Activated CD4-positive, alpha-beta T cell treated with anti-CD3 and anti-CD28 coated beads for 1 hour (primary cell): ENCODE measurements around the gene RFESD.
"Not testable (repeated sequence)": the region's sequence is repeated elsewhere in the genome, so short reads cannot be mapped to it uniquely, and the experiment has no call there.

Experiments
- DNase-seq: peaks from one replicate; pipeline ENCODE4 v3.0.0-alpha.2; 2020

Gene RFESD

DNA sequence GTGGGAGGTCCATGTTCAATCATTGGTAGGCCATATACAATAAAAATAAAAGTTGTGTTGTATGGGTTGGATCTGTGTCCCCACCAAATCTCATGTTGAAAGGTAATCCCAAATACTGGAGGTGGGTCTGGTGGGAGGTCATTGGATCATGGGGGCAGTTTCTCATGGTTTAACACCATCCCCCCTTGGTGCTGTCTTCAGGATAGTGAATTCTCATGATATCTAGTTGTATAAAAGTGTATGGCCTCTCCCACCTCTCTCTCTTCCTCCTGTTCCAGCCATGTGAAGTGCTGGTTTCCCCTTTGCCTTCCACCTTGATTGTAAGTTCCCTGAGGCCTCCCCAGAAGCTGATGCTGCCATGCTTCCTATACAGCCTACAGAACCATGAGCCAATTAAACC, 21.1 kb downstream of the RFESD start:
- DNase-seq = no peak

DNA sequence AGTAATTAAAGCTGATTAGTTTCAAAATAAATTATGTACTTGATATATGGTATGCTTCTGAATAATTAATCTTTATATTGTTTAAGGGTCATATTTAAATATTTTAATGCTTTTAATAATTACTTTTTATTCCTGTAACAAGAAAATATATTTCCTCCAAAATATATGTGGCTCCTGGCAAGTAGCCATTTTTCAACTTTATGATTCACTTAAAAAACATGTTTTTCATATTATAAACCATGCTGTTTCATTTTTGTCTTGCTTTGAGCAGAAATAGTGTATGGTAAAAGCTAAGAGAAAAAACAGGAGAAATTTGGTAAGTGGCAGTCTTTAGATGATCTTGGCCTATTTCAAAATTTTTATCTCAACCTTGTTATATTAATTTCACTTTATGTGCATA, 21.6 kb downstream of the RFESD start:
- no peak for DNase-seq

DNA sequence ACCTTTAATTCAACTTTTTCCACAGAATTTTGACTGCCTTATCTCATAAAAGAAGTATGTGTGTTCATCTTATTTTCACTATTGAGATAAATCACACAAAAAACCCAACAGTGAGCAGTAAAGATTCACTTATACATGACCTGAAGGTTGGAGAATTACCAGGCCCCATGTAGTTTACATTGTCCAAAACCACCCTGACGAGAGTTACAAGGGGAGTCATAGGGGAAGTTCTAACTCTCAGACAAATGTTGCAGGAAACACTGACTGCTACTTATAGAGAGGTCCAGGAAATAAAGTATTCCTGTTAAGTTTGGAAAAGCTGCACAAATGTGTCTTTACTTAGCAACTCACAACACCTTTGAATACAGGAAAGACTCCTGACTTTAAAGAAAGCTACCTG, 22.2 kb downstream of the RFESD start:
- DNase-seq = no peak

DNA sequence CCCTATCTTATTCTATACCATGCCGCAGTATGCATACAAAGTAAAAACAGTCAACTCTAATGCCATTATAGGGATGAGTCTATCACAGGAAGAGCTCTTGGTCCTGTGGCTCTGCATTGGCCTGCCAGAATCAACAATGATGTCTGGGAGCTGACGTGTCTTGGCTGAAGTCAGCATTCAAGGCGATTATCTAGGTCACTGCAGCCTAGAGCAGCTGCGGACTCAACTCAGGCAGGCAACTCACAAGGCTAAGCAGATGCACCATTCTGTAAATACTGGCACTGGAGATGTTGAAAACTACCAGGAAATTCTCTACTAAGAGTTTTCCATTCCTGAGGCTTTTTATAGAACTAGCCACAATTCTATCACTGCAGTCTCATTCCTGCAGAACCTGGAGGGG, 23.0 kb downstream of the RFESD start:
- DNase-seq = no peak

DNA sequence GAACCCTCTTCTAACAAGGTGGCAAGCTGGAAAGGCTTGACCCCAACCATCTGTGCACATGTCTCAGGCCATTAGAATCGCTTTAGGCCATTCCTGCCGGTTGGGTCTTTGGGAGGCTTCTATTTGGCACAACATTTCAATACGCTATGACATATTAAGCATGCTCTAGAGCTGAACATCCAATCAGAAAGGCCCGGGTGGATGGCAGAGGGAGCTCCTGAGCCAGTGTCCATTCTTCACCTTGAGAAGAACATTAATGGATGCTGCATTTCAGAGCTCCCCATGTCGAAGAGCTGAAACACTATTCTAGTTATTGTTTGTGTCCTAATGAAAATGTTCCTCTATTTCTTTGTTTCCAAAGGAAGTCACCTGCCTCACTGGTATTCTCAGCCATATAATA, 23.4 kb downstream of the RFESD start:
- DNase-seq = no peak

DNA sequence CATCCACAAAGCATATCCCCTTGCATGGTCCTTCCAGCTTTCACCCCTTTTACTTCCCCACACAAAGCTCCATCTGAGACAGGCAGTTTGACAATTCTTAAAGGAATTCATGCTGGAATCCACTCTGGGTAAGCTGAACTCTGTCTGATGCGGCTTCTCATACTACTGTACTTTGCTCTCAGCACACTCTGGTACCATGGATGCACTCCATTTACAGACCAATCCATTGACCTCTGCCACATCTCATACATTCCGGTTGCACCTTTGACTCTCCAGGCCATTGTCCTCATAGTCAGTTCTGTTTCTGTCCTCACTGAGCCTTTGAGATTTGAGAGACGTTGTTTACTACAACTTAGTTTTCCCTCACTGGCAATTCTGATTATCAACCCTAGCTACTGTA, 24.0 kb downstream of the RFESD start:
- no peak for DNase-seq

DNA sequence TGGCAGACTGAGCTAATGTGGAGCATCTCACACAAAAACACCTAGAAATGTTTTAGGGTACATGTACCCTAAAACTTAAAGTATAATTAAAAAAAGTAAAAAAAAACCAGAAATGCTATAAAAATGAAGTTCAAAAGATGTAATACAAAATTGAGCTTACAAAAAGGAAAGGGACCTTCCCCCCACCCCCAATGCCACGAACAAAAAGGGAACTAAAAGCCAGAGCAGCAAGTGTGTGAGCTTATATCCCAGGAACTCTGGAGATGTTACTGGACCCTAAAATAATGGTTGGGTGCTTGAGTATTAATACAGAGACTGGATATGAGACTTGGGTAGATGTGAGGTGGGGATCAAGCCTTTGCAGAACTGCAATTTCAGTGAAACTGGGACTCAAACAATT, 25.2 kb downstream of the RFESD start:
- no peak for DNase-seq

DNA sequence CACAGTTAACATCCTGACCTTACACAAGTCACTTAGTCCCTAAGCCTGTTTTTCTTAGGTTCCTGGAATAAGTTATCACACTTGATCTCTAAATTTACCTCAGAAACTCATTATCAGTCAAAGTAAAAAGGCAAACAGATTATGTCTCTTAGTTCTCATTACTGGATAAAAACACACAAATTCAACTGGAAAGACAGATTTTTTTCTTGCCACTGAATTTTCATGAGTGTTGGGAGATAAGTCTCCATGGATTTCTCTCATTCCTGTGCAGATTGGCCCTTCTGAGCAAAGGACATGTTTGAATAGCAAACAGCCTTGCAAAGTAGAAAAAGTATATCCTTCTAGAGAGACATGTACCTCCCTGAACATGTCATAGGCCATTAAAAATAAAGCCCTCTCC, 26.1 kb downstream of the RFESD start:
- DNase-seq = no peak

DNA sequence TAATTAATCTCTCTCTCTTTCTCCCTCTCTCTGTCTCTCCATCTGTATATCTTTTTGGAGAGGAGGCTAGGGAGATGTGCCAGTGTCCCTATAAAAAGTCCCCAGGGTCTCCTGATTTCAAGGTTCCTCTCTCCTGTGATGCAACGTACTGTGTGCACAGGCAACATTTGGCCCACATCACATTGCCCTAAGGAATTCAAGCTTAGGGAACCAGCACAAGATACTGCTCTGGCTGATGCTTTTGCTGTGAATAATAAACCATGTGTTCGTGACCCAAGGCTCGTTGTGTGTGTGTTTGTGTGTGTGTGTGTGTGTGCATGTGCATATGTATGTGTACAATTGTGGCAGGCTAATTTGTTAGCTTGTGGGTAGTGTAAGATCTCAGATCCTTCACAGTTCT, 26.5 kb downstream of the RFESD start:
- no peak for DNase-seq

DNA sequence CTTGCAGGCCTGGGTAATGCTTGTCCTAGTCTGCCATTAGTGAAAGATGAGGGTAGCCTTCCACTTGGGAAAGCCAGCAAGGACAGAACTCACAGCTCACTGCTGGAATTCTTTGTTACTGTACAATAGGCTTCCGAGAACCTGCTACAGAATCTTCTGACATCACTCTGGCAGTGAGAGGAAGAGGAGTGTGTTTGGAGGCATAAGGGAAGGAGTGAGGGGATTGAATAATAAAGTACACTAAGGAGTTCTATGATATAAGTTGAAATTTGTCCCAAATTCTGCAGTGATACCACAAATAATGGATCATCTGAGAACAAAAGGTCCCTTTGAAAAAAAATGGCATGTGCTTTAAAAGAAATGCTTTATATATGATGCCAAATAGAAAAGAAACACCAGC, 36.3 kb downstream of the RFESD start, which contains the start of gene SPATA9:
Gene SPATA9 (minus strand): TSS at position 101 of the 400 bp plus-strand sequence. CDS start 137 bp downstream, outside the sequence.
- no peak for DNase-seq

DNA sequence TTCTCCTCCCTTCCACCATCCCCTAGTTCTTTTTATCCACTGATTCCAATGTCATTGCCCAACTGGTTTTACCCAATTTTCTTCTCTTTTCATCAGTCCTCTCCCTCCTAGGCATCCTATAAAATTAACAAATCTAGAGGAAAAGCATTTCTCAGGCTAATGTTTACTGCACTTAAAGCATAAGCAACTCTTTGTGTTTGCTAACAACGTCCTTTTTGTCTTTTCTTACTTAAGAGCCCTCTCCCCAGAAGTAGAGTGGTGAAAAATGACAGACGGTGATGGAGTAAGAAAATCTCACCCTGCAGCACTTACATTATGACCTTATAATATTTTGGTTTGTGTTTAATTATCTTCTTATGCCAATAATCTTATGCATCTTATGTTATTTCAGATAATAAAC, 37.8 kb downstream of the RFESD start:
- no peak for DNase-seq

DNA sequence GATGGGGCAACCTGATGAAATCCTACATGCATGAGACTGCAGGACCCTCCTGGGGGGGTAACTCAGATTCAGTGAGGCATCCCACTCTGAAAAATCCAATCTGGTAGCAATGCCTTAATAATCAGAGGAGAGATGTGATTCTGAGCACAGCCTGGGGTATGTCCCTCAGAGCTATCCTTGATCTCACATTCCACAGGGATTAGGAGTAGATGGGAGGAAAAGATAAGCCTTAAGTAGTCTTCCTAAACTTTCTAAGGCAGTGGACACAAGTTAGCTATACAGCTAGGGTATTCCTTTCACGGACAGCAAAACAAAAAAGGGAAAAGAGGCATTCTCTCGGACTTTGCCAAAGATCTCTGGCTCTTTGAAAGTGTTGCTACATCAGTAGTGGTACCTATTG, 40.1 kb downstream of the RFESD start:
- no peak for DNase-seq

DNA sequence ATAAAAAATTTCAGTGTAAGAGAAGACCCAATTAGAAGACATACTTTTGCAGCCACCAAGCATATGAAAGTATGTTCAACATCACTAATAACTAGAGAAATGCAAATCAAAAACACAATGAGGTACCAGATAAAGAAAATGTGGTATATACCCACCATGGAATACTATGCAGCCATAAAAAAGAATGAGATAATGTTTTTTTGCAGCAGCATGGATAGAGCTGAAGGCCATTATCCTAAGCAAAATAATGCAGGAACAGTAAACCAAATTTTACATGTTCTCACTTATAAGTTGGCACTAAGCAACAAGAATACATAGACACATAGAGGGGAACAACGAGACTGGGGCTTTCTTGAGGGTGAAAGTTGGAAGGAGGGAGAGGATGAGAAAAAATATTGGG, 43.1 kb downstream of the RFESD start:
- DNase-seq = no peak

DNA sequence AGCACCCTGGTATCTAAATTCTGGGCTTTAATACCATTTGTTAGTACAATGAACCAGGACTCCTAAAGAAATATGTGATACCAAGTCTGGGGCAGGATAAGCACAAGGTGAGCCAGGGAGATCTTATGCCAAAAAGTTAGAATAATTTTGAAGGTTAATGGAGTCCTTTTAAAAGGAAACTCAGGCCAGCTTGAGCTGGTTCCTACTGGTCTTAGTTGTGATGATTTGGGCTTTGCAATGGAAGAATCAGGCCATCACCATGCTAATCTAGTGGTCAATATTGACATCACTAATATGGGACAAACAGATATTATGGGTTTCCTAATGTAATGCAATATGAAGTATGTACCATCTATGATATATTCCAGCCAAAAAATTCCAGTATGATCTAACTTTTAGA, 43.8 kb downstream of the RFESD start:
- DNase-seq = no peak

DNA sequence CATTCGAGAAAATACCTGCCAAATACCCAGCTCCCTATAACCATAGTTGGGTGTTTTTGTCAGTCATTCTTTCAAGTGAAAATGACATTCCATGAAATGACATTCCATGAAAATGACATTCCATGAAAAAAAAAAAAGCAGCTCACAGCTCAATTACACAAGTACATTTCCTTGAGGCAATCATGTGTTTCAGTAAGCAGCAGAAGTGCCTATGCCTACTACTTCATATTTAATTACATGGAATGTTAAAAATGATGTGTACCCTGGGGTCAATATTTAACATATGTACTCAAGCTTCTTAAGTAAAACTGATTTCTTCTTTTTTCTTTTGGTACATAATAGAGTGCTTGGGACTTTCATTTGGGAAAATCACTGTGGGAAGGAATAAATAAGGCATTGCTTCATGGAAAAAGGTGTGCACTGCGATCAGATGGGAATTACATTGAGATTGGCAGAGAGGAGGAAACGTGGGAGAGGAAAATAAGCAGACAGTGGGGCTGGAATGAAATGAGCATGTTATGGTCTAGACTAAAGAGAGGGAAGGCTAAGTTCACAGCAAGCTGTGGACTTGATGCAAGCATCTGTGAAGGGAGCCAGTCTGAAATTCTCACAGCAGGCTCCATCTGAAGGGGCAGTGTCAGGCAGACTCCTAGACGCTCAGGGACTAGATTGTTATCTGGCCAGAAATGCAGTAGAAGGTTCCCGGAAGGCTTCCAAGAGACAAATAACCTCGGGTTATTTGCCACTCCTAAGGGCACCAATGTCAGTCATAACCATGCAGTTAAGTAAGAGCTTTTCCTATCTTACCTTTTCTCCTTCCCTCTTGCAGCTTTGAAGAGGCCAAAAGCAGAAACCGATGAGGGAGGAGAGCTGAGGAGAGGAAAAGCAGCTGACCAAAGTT, 51.5 kb downstream of the RFESD start:
- DNase-seq = no peak

DNA sequence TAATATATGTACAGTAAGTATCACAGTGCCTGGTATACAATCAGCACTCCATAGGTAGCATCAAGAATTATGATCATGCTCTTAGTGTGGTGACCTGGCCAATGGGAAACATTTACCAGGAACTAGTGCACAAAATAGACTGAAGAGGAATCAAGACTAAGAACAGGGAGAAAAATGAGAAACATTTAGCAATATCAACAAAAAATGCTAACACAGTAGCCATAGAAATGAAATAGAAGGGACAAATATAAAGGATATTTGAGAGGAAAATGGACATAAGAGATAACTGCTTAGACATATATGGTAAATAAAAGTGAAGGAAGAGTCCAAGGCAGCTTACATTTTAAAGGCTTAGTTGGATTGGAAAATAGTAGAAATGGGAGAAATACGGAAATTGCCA, 52.8 kb downstream of the RFESD start:
- DNase-seq = no peak

DNA sequence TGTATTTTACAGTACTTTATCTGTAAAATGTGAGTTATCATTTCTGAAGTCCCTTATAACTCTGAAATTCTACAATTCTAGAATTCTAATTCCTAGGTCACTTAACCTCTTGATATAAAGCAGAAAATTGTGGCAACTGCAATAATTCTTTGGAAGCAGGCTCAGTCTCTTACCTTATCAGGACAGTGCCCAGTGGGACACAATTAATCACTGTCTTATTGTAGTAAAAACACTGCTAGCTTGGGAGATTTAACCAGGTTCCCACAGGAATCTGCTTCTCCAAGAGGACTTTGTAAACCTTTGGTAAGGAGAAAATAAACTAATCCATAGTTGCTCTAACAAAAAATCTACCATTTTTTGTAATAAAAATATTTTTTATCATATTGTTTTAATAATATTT, 54.5 kb downstream of the RFESD start:
- DNase-seq = no peak

DNA sequence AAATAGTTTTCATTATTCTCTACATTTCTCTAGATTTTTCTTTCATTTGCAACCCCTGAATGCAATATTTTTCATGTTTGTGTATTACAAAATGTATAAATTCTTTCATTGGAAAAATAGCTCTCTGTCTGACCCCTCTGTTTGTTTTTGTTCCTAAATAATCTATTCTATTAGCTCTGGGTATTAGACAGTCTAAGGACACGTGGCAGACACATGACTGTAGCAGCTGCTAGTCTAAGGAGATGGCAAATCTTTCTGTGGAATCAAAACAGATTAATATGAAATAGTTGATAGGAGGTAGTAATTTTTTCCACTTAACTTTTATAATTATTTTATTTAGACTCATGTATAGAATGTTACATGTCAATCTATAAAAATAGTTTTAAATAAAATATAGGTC, 57.6 kb downstream of the RFESD start:
- no peak for DNase-seq

DNA sequence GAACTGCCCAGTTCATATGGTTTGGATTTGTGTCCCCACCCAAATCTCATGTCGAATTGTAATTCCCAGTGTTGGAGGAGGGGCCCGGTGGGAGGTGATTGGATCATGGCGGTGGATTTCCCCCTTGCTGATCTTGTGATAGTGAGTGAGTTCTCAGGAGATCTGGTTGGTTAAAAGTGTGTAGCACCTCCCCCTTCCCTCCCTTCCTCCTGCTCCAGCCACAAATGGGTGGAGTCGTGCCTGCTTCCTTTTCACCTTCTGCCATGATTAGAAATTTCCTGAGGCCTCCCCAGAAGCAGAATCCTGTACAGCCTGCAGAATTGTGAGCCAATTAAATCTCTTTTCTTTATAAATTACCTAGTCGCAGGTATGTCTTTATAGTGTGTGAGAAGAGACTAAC, 59.6 kb downstream of the RFESD start:
- not testable (repeated sequence) for DNase-seq

DNA sequence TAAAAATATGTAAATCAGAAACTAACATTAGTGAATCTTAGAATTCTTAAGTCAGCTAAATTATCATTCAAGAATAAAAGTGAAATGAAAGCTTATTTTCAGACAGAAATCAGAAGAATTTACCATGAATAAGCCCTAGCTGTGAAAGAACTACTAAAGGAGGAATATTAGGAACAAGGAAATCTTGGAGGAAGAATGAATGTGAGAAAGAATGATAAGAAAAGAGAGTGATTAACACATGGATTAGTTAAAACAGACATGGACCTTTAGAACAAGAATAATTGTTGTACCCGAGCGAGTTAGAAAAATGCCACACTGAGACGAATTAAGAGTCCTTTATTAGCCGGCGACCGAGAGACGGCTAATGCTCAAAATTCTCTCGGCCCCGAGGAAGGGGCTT, 60.5 kb downstream of the RFESD start:
- no peak for DNase-seq
